T-helper 2 cell (primary cell): Measurements from ENCODE around the gene PRELID2.
"Not testable (repeated sequence)": the region's sequence is repeated elsewhere in the genome, so short reads cannot be mapped to it uniquely, and the experiment has no call there.

Experiments used
- DNase-seq, 5 experiments: peaks; one replicate each; pipeline versions ENCODE4 v3.0.0 to v3.0.0-alpha.2; 2012 to 2022

PRELID2 gene

GRCh38 chr5:145838276-145838675 lies 3.1 kb upstream of the PRELID2 start:
- no peak for DNase-seq

DNA sequence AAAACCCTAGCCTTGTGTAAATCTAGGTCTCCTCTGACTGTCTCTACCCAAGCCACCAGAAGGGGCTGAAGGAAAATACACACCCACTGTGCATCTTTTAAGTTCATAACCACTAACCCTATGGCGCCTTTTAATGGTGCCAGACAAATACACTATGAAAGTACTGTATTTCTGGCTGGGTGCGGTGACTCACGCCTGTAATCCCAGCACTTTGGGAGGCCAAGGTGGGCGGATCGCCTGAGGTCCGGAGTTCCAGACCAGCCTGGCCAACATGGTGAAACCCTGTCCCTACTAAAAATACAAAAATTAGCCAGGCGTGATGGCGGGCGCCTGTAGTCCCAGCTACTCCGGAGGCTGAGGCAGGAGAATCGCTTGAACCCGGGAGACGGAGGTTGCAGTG lies 1.1 kb upstream of the PRELID2 start:
- DNase-seq = not testable (repeated sequence)

DNA sequence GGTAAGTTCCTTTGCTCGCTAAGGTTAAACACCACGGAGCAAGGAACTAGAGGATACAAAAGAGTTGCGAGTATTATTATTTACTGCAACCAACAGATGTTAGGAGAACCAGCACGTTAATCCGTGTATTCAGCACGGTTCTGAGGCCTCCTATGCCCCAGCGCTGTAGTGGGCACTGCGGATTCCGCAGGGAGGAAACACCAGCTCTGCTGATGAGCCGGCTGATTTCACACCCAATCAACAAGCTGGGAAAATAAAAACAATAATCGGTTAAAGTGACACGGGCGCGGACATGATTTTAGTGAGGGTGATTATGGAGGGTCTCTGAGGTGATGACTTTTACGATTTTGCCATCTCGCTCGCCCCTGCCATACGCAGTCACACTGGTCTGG lies 702 bp upstream of the PRELID2 start:
- DNase-seq = no peak

- DNase-seq = no peak
These were observed 607 bp downstream of the PRELID2 start for GRCh38 chr5:145834554-145834916.

DNA sequence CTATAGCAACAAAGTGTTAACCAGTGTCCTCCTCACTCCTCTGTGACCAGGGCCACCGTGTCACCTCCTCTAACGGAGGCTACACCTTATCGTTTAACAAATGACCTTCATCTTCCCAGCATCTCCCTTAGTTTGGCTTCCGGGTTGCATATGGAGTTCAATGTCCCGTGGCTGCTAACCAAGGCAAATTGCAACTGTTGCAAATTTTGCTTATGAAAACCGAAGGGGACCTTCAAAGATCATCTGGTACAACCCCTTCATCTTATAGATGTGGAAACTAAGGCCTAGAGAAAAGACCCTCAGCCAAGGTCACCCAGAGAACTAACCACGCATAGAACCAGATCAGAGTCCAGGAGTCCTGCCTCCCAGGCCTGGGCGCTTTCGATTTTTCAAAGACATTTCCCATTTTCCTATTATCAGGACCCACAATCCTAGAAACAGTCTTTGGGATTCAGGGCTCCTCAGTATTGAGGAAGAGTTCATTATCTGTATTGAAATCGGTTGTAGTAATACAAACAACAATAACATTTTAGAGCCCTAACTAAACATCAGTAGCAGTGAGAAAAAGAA lies 1.4 kb downstream of the PRELID2 start:
- DNase-seq = no peak

- DNase-seq = peak in 1 of 5 experiments; percentile 39
These were observed 4.5 kb downstream of the PRELID2 start for GRCh38 chr5:145830594-145830993.

GRCh38 chr5:145829708-145830361 lies 5.3 kb downstream of the PRELID2 start:
- DNase-seq = no peak

DNA sequence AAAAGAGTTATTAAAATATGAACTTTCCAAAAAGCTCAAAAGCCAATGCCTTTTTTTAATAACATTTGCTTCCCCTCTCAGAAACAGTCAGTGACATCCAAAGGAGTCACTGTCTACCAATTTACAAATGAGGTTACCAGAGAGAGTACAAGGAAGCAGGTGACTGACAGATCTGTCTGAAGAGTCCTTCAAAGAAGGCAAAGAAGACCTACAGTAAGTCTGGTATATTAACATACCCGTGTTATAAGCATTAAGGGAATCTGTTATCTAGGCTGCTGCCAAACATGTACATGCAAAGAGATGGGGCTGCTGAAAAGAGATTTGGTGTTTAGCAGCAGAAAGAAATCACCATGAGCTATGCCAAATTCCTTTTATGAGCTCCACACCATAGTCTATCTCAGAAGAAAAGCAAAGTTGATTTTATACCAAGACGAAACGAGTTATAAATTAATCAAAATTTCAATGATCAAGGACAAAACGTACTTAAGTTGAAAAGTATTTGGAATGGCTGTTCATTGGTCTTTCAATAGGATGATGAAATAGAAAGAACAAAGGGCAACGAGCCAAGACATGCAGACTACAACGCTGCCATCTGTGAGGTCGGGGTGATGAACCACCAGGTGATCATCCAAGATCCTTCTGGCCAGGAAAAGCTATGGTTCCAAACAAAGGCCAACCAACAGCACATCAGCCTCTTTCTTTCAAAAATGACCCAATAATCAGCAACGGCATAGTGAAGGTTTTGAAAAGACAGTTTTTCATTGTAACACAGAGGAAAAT lies 8.1 kb downstream of the PRELID2 start:
- no peak for DNase-seq

- peak in 1 of 5 experiments; percentile 56 for DNase-seq
These were observed 9.4 kb downstream of the PRELID2 start for GRCh38 chr5:145825751-145826180.

- DNase-seq = no peak
These were observed 11.1 kb downstream of the PRELID2 start for GRCh38 chr5:145824040-145824439.

GRCh38 chr5:145818604-145819003 lies 16.5 kb downstream of the PRELID2 start:
- no peak for DNase-seq

DNA sequence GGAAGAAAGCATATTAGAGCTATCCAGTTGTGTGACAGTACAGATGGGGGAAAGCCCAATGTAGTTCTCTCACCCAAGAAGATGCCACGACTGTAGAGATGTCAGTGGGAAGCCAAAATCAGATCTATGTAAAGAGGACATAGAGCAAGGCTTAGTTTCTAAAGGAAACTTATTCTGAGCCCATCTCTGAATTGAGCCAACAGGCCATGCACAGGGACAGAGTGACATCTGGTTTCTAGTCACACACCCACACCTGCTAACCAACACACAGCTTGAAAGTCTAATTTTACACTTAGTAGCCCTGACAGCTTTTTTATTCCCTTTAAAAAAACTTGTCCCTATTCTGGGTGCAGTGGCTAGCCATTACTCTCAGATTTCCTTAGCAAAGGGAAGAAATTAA lies 22.3 kb downstream of the PRELID2 start:
- no peak for DNase-seq

- DNase-seq = no peak
These were observed 23.1 kb downstream of the PRELID2 start for GRCh38 chr5:145811834-145812625.

GRCh38 chr5:145806923-145807322 lies 28.2 kb downstream of the PRELID2 start:
- DNase-seq = no peak

- DNase-seq = no peak
These were observed 29.3 kb downstream of the PRELID2 start for GRCh38 chr5:145805819-145806218.

DNA sequence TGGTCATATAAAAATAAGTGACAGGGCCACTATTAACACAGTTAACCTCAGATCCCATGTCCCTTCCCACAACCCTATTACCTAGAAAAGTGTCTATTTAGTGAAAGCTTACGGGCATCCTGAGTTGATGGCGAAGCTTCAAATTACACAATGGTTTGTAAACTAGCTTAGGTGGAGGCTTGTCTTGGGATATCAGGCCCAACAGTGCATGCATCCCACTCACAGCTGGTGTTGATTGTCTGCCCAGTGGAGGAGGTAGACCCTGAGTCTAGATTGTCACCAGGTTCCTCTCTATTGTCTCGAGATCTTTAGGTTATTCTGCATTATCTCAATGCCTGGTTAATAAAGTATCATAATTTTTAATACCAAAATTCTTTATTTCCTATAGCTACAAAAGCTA lies 30.4 kb downstream of the PRELID2 start:
- DNase-seq = no peak

DNA sequence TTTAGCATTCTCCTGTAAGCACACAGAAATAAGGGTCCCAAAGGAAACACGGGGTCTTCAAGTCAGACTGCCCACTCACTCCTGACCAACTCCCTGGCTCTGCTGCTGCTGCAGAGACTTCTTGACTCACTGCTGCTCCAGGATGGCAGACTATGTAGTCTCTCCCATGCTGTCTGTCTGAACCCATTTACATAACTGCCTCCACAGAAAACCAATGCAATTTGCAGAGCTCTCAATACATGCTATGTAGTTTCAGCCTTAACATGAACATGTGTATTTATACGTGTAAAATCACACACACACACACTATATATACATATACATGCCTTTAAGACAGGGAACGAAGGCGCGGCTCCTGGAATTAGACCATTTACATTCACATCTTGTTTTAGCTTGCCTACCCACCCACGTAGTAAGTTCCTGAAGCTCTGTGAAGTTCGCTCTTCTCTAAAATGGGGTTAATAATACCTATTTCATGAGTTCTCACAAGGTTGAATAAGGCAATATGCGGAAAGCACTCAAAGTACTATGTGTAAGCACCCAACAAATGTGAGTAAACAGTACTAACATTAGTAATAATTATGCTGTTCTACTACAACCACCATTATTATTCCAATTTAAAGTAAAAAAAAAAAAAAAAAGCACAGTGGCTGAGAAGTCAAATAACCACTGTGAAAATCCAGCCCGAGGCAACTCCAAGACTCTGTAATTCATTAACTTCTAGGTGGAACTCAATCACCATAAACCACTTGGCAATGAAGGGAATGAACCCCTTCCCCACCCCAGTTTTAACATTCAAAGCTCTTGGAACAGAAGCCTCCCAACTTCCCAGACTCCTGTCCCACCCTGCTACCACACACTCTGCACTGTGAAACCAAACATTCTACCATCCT lies 31.8 kb downstream of the PRELID2 start:
- no peak for DNase-seq

GRCh38 chr5:145801195-145801594 lies 33.9 kb downstream of the PRELID2 start:
- no peak for DNase-seq

DNA sequence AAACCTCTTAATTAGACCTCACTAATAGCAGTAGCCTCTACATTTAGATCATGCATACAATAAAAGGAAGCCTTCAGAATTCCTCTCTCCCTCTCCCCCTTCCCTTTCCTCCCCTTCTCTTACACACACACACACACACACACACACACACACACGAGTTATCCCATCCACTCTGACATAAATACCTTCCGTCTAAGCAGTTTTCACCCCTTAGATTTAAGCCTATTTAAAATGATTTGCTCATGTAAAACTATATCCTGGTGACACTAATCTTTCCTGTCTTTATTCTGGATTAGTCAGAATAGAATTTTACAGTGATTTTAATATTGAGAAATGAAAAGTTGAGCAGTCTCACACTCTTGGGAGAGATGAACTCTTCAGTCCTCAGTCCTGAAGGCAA lies 35.0 kb downstream of the PRELID2 start:
- DNase-seq = no peak

GRCh38 chr5:145798503-145798902 lies 36.6 kb downstream of the PRELID2 start:
- not testable (repeated sequence) for DNase-seq

DNA sequence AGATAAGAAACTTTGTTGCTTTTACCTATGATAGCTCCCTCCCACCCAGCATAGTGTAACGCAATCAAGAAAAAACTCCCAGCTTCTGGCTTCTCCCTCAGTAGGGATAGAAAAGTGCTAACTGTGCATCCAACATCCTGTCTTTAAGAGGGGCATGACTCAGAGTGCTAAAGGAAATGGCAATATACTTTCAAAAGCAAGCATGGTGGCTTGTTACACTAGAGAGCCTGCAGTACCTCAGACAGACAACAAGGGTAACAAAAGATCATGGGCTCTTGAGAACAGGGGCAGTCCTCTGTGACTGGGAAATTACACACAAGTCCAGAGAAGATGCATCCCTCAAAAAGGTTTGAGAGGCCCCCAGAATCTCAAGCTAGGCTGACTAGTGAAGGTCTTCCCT lies 37.8 kb downstream of the PRELID2 start:
- peak in 1 of 5 experiments; percentile 18 for DNase-seq

- DNase-seq = no peak
These were observed 38.8 kb downstream of the PRELID2 start for GRCh38 chr5:145796318-145796717.
